GM12801 (cell line): ENCODE data around the gene CDC14A.

ENCODE experiments used
- CTCF ChIP-seq: IDR thresholded peaks from one replicate; pipeline ENCODE4 v1.5.1; 2011; ENCODE audit warnings: control low read depth; ENCODE audit not compliant: insufficient read length; ENCODE audit errors: extremely low read depth

CDC14A gene

GRCh38 chr1:100380635-100381034 is 28.3 kb downstream of the CDC14A start:
- TF ChIP-seq CTCF, result no peak

- no peak for TF ChIP-seq CTCF
Measured at GRCh38 chr1:100382657-100383056, 30.4 kb downstream of the CDC14A start.

GRCh38 chr1:100383743-100384405 is 31.6 kb downstream of the CDC14A start:
- TF ChIP-seq CTCF, result no peak

GRCh38 chr1:100387209-100387608 is 34.9 kb downstream of the CDC14A start:
- TF ChIP-seq CTCF, result no peak

GRCh38 chr1:100387657-100388350 is 35.5 kb downstream of the CDC14A start:
- no peak for TF ChIP-seq CTCF

- no peak for TF ChIP-seq CTCF
Measured at GRCh38 chr1:100390531-100390930, 38.2 kb downstream of the CDC14A start.

GRCh38 chr1:100391675-100392074 is 39.4 kb downstream of the CDC14A start:
- TF ChIP-seq CTCF, result no peak
